Left ventricle myocardium superior (tissue), 1 donor: ENCODE measurements around the gene MATR3. TPM values are rescaled to one million over a fixed set of nuclear protein-coding genes. Genes with fewer than 3 reads are reported as not detected.

Source experiments
- ATAC-seq: fragments of 200-7000 bp; cut with Tn5 transposase; one replicate; pipeline ENCODE4 v1.9.1; 2020; ENCODE audit warnings: mild to moderate bottlenecking, moderate library complexity
- DNase-seq: peaks from one replicate; pipeline ENCODE4 v3.0.0-alpha.2; 2020
- intact Hi-C: fragments of 100-400 bp; cut with micrococcal nuclease; formaldehyde crosslinking; loops from one replicate; pipeline ENCODE4 v1.11.0; 2022
- total RNA-seq: library from RNA; stranded (reverse); fragmentation: NEBNext Ultra II Directional; extraction: Animal tissue kit (Norgen Biotek cat#: 25700); gene quantifications from one replicate; pipeline ENCODE4 v1.2.1, GENCODE V29; 2021
- donor health status: DM: no; HTN: yes; CAD: no; lungs with severe emphysema.

The MATR3 gene
- total RNA-seq, 1 donor from 2014 or later: 121 TPM

DNA sequence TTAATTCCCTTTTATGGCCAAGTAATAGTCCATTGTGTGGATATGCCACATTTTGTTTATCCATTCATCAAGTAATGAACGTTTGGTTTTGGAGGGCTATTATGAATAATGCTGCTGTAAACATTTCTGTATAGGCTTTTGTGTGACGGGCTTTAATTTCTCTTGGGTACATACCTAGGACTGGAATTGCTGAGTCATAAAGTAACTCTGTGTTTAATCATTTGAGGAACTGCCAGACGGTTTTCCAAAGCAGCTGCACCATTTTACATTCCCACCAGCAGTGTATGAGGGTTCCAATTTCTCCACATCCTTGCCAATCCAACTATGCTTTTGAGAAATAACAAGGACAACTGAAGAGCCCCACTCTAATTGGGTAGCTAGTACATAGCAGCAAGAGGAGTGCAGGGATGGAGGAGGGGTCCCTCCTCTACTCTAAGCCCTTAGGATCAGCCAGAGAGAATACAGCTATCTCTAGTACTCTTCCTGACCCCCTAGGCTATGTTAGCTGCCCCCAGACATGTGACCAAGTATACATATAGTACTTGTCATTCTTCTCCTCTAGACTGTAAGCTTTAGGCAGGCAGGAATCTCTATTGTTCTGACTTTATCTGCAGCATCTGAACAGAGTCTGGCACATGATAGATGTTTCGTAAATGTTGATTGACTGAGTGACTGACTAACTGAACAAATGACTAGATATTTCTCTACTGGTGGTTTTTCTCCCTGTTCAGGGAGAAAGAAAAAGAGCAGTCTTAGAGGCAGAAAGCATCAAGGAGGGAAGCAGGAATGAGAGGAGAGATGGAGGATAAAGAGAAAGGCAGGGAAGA, 22.1 kb upstream of the MATR3 start:
- no peak for DNase-seq
- ATAC-seq: no peak
- intact Hi-C loops: no loop called here

DNA sequence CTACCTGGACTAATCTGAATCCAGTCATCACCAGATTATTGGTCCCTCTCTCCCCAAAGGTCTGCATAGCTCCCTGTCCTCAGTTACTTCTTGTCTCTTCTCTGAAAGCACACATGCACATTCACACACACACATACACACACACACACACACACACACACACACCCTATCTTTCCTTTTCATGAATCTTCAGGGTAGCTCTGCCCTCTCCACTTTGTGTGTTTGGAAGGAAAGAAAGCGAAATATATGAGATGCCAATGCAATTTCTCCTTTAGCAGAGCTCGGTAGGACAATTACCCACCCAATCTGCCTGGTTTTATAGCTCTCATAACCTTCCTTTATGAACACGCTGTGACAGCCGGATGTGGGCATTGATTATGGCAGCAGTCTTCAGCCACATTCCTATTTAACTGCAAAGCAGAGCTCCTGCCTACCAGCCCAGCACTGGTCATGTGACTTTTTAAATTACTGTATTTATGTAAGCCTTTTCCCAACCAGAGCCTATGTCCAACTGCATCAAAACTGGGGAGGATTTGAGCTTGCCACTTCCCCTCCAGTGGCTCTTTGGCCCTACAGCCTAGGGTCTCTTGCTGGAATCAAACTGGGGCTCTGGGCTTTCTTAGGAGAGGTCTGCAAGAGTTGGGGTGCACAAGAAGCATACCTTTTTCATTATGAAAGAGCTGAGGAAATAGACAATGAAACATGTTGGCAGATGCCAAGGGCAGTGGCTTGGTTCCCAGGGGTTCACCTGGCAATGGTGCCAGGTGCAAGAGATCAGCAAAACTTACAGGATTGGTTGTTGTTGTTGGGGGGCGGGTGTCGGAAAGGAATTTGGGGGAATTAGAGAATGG, 20.8 kb upstream of the MATR3 start:
- peak; percentile 2 for ATAC-seq
- no peak for DNase-seq
- intact Hi-C loops: no loop called here

DNA sequence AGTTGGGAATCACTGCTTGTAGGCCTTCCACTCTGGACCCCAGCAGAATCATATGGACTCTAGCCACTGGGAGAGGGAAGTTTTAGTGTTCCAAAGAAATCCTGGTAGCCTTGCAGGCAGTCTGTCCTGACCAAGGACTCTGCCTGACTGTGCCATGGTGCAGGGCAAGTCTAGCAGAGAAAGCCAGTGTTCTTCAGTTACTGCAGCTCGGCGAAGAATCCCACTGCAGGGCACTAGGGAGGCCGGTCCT, 20.3 kb upstream of the MATR3 start:
- intact Hi-C loops: no loop called here
- peak; percentile 52 for ATAC-seq
- DNase-seq: no peak

DNA sequence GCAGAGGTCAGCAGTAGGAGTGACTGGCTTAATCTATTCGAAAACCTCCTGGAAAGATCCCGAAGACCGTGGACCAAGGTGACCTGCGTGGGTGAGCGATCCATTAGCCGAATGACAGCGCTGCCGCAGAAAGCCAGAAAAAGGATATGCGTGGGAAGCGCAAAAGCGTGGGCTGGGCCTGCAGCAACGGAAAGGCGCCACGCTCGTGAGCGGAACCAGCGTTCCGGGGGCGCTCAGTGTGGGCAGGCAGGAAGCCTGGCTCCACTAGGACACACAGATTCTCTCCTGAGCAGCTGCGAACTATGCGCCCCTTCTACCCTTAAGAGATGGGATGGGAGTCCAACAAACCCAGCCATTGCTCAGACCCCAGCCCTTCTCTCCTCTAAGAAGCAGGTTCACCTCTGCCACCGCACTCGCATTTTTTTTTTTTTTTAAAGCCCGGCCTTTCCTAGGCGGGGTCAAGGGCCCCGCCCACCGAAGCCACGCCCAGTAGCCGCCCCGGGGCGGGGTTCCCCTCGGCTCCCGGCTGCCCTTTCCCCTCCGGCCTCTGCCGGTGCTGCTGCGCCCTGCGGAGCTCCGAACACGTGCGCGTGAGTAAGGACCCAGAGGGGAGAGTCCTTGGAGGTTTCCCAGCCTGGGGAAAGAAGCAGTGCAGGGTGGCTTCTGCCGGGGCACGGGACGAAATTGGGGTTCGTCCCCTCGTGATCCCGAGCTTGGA, 19.8 kb upstream of the MATR3 start:
- intact Hi-C loops: no loop called here
- ATAC-seq (peak; percentile 96), DNase-seq (peak; percentile 93)

DNA sequence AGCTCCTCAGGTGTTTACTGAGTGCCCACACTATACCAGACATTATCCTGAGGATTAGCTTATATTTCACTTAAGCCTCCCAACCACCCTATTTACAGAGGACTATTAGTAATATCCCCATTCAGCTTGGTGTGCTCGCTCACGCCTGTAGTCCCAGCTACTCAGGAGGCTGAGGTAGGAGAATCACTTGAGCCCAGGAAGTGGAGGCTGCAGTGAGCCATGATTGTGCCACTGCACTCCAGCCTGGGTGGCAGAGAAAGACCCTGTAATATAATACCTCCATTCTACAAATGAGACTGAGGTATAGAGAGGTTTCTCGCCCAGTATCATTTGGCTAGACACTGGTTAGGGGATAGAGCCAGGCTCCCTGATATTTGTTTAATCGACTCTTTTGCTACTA, 18.0 kb upstream of the MATR3 start:
- DNase-seq (no peak), ATAC-seq (no peak)

DNA sequence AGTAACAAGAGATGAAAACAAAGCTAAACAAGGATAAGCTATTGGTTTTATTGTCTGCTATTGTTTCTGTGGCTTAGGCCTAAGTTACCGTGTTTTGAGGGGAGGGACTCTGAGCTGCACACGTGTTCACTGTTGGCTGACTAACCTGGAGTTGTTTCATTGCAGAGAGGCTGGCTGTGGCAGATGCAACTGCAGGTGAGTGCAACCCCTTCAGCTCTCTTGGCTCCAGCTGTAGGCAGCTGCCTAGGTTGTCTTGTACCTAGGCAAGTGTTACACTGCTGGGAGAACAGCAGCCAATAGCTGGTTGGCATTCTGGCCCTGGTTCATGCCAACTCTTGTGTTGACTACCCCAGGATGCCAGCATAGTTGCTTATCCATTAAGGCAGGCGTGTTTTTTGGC, 17.6 kb upstream of the MATR3 start:
- no peak for ATAC-seq
- no peak for DNase-seq
- intact Hi-C loops: no loop called here

More for the DNA sequence above, 18.0 kb upstream of the MATR3 start:
- intact Hi-C loops: no loop called here

DNA sequence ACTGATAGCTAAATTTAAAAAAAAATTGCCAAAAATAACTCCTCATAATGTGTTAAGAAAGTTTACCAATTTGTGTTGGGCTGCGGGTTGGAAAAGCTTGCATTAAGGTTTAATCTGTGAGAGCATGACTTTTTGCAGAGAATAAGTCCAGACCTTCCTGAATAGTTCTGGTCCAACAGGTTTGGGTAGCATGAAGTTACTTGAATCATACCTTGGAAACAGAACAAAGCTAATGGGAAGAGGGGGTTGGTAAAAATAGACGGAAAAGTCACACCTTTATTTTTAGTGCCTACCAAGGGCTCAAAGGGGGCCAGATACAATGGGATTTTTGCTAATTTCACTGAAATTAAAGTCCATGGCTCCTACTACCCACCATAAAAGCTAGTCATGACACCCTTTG, 17.1 kb upstream of the MATR3 start:
- no peak for ATAC-seq
- intact Hi-C loops: no loop called here
- DNase-seq: no peak

GRCh38 chr5:139277171-139277570, 16.4 kb upstream of the MATR3 start:
- intact Hi-C loops: no loop called here
- no peak for DNase-seq
- ATAC-seq: no peak

DNA sequence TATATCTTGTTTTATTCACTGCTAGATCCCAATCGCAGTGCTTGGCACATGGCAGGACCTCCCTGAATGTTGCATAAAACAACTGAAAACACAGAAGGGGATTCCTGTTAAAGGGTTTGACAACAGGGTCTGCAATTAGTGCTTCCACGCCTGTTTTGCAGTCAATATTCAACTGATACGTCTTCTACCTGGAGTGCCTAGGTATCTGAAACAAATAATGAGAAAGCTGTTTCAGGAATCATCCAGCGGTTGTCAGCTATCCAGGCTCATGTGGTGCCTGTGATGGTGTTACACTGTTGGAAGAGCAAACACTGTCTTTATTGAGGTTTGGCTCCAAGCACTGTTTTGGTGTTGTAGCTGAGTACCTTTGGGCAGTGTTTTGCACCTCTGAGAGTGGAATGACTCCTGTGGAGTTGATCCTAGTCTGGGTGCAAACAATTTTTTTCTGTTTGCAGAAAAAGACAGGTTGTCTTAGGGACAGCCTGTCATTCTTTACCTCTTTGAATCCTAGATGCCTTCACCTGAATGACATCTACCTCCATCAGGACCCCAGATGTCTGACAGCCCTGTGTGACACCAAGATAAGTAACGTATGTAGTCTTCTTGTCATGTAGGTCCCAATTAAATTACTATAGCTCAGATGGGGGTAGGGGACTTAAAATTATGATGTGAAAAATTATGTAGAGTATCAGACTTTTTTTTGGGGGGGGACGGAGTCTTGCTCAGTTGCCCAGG, 14.8 kb upstream of the MATR3 start:
- intact Hi-C loops: no loop called here
- ATAC-seq (no peak), DNase-seq (no peak)

DNA sequence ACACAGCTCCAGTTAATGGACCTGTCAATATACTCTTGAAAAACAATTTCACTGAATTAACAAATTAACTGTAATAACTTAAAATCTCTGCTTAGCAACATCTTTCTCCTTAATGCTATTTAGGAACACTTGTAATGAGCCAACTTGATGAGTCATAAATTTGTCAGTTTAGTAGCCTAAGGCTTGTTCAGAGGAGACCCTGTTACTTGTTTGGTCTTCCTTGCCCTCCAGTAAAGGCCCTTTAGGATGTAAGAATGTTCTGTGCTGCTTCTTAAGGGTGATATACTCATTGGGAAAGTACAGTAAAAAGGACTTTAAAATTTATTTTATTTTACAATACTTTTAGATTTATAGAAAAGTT, 11.4 kb upstream of the MATR3 start:
- ATAC-seq: no peak
- intact Hi-C loops: no loop called here

DNA sequence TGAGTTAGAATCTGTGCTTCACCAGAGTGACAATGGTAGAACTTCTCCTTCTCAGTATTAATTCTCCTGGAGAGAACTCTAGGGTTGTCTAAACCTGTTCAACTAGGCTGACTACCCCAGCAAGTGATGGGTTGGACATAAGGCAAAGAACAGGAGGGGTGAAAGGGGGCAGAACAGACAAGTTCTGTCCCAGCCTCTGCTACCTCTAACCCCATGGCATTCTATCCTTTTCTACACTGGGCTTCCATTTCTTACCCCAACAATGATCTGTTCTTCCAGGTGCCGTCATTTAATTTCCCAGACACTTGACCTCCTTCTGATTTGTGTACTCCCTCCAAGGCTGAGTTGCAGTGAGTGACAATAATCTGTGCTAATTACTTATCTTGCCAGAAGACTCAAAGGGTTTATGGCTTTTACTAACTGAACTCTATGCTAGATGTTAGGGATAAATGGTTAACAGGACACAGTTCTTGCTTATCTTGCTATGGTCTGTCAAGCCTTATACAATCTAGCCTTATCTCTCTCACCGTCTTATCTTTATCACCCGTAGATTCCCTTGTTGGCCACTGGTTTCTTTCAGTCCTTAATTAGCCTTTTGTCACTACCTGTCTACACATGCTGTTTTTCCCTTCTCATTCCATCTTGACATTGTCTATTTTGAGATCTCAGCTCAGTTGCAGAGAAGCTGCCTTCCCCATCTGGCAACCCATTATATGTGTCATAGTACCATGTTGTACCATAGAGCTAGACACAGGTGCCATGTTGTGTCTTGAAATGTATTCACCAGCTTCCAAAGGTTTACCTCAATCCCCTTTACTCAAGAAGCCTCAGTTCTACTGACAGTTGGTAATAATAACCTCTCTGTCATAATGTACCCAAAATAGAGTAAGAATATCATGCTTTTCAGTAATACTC, 10.0 kb upstream of the MATR3 start:
- DNase-seq (no peak), ATAC-seq (no peak)
- intact Hi-C loops: no loop called here

More for the DNA sequence above, 11.4 kb upstream of the MATR3 start:
- DNase-seq: no peak

DNA sequence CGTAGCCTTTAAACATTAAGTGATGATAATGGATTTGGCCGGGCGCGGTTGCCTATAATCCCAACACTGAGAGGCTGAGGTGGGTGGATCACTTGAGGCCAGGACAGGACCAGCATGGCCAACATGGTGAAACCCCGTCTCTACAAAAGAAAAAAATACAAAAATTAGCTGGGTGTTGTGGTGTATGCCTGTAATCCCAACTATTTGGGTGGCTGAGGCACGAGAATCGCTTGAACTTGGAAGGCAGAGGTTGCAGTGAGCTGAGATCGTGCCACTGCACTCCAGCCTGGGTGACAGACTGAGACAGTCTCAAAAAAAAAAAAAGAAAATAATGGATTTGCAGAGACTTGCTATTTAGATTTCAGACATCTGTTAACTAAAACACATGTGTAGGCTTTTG, 9.2 kb upstream of the MATR3 start:
- no peak for DNase-seq
- ATAC-seq: no peak
- intact Hi-C loops: no loop called here

GRCh38 chr5:139285651-139286392, 7.7 kb upstream of the MATR3 start:
- intact Hi-C loops: no loop called here
- DNase-seq (no peak), ATAC-seq (no peak)

GRCh38 chr5:139287890-139288635, 5.5 kb upstream of the MATR3 start:
- intact Hi-C loops: no loop called here
- ATAC-seq: no peak

DNA sequence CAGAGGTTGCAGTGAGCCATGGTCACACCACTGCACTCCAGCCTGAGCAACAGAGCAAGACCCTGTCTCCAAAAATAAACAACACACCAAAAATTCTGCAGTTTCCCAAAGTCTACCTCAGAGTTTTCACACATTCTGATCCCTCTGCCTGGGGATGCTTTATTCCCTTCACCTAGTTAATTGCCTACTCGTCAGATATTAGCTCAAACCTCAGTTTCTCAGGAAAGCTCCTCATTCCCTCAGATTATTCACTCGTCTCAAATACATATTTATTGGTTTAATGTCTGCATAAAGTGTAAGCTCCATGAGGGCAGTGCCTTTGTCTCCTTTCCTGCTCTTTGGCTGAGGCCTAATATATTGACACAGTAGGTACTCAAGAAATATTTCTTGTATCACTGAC, 2.5 kb upstream of the MATR3 start:
- ATAC-seq (no peak), DNase-seq (no peak)
- intact Hi-C loops: no loop called here

More at GRCh38 chr5:139287890-139288635, 5.5 kb upstream of the MATR3 start:
- DNase-seq: no peak

DNA sequence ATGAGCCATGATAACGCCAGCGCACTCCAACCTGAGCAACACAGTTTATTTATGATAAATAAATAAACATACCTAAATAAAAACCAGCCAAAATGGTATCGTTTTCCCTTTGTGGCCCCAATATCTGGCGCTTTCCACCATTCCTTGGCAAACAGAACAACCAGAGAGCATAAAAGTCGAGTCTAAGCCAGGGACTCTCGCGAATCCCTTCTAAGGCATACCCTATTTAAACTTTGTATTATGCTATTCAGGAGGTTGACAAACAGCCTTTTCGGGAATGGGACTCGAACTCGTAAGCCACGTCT, 386 bp upstream of the MATR3 start:
- intact Hi-C loops: no loop called here
- no peak for ATAC-seq

GRCh38 chr5:139294374-139295165, 1.0 kb downstream of the MATR3 start:
- peak; percentile 65 for ATAC-seq
- peak; percentile 84 for DNase-seq
- intact Hi-C loops: no loop called here

More for the DNA sequence above, 386 bp upstream of the MATR3 start:
- no peak for DNase-seq
